Measurements from ENCODE around the gene PTPN14. TPM values are rescaled to one million over a fixed set of nuclear protein-coding genes. Genes with fewer than 3 reads are reported as not detected.

The PTPN14 gene
- total RNA-seq, 1 experiment from 2014 or later = 88.4 TPM

GRCh38 chr1:214466403-214467077 lies 84.9 kb downstream of the PTPN14 start:
- Mint-ChIP-seq H3K36me3 (no peaks in the 10 kb centered on the region), H3K27me3 (ENCODE audit: low read depth) (no peaks in the 10 kb centered on the region), H3K27ac (peak overlapping the region; percentile 44; the same call in 1 of the 2 replicates), H3K9me3 (no peaks in the 10 kb centered on the region), H3K4me3 (no peak overlapping the region), H3K4me1 (peaks cover 49% of the 10 kb centered on the region)
- TF ChIP-seq GRHL2 (CRISPR knock-in tag; IDR thresholded peaks at IDR 0.05; ENCODE audit: insufficient replicate concordance, severe bottlenecking) = no peak
- TF ChIP-seq ZNF532 (CRISPR knock-in tag; IDR thresholded peaks at IDR 0.05; ENCODE audit: borderline replicate concordance) = no peak
- no peak for TF ChIP-seq AFF4 (CRISPR knock-in tag; IDR thresholded peaks at IDR 0.05; ENCODE audit: borderline replicate concordance)
- TF ChIP-seq ELF4 (CRISPR knock-in tag; IDR thresholded peaks at IDR 0.05; ENCODE audit: low read depth) = no peak
- TF ChIP-seq SP1 (CRISPR knock-in tag; conservative IDR thresholded peaks at IDR 0.05) = no peak
- no peak for TF ChIP-seq SOX15 (CRISPR knock-in tag; IDR thresholded peaks at IDR 0.05)
- TF ChIP-seq CDX4 (CRISPR knock-in tag; IDR thresholded peaks at IDR 0.05; ENCODE audit: borderline replicate concordance) = no peak
- TF ChIP-seq ZMAT4 (CRISPR knock-in tag; IDR thresholded peaks at IDR 0.05) = no peak
- no peak for TF ChIP-seq ZNF671 (CRISPR knock-in tag; IDR thresholded peaks at IDR 0.05)
- no peak for TF ChIP-seq RORB (CRISPR knock-in tag; IDR thresholded peaks at IDR 0.05)
- no peak for TF ChIP-seq ZBTB43 (CRISPR knock-in tag; IDR thresholded peaks at IDR 0.05)
- no peak for TF ChIP-seq AR (CRISPR knock-in tag; IDR thresholded peaks at IDR 0.05)
- TF ChIP-seq KAT7 (CRISPR knock-in tag; IDR thresholded peaks at IDR 0.05; ENCODE audit: borderline replicate concordance) = no peak
- TF ChIP-seq USF2 (CRISPR knock-in tag; IDR thresholded peaks at IDR 0.05) = no peak
- no peak for TF ChIP-seq ATF1 (CRISPR knock-in tag; IDR thresholded peaks at IDR 0.05)
- no peak for TF ChIP-seq PREB (CRISPR knock-in tag; IDR thresholded peaks at IDR 0.05; ENCODE audit: borderline replicate concordance)
- ChIA-PET POLR2A (no interaction called here), CTCF (no interaction called here)
- DNase-seq (ENCODE audit: low spot score) (no peak), ATAC-seq (no peak)
